Activated CD8-positive, alpha-beta memory T cell treated with anti-CD3 and anti-CD28 coated beads, Interleukin-2, amount 50 U/mL, for 24 hours (primary cell): Measurements from ENCODE around the gene TM4SF5.

Experiments used
- DNase-seq: peaks from one replicate; pipeline ENCODE4 v3.0.0-alpha.2; 2020; ENCODE audit errors: extremely low read depth

Gene TM4SF5

GRCh38 chr17:4771519-4772234 lies at the start of gene TM4SF5:
TM4SF5 (plus strand) TSS chr17:4771886; CDS start chr17:4771923, 37 bp downstream.
- DNase-seq = no peak

GRCh38 chr17:4722678-4723240 lies 48.9 kb upstream of the TM4SF5 start:
- DNase-seq = no peak

- no peak for DNase-seq
These were observed 47.0 kb upstream of the TM4SF5 start for GRCh38 chr17:4724650-4725049.

- DNase-seq = no peak
These were observed 45.9 kb upstream of the TM4SF5 start for GRCh38 chr17:4725646-4726310.

- DNase-seq = no peak
These were observed 43.6 kb upstream of the TM4SF5 start for GRCh38 chr17:4728124-4728523.

- no peak for DNase-seq
These were observed 38.6 kb upstream of the TM4SF5 start for GRCh38 chr17:4733073-4733531.

- DNase-seq = no peak
These were observed 36.7 kb upstream of the TM4SF5 start for GRCh38 chr17:4734857-4735475.

- no peak for DNase-seq
These were observed 35.6 kb upstream of the TM4SF5 start for GRCh38 chr17:4735876-4736651.

GRCh38 chr17:4738136-4739121 lies 33.3 kb upstream of the TM4SF5 start:
- DNase-seq = no peak

GRCh38 chr17:4739122-4740024 lies 32.3 kb upstream of the TM4SF5 start, which contains the start of the genes CXCL16 and ZMYND15:
CXCL16 (minus strand) TSS chr17:4739928; CDS start chr17:4739339, 589 bp downstream.
ZMYND15 (plus strand) TSS chr17:4739833; CDS start chr17:4740549, 716 bp downstream.
- no peak for DNase-seq

- DNase-seq = no peak
These were observed 31.7 kb upstream of the TM4SF5 start for GRCh38 chr17:4740025-4740351.

GRCh38 chr17:4740584-4740983 lies 31.1 kb upstream of the TM4SF5 start:
- DNase-seq = no peak

- DNase-seq = no peak
These were observed 30.1 kb upstream of the TM4SF5 start for GRCh38 chr17:4741544-4741943.

GRCh38 chr17:4742133-4742532 lies 29.6 kb upstream of the TM4SF5 start:
- DNase-seq = no peak

- no peak for DNase-seq
These were observed 29.1 kb upstream of the TM4SF5 start for GRCh38 chr17:4742629-4743028.

GRCh38 chr17:4743216-4743615 lies 28.5 kb upstream of the TM4SF5 start:
- no peak for DNase-seq

- DNase-seq = no peak
These were observed 27.8 kb upstream of the TM4SF5 start for GRCh38 chr17:4743898-4744297.

- no peak for DNase-seq
These were observed 26.4 kb upstream of the TM4SF5 start for GRCh38 chr17:4744999-4745969.
